ENCODE data around the gene SAA1.
A peak's percentile ranks its signal among the peaks of the same experiment; 100 is the strongest.

The SAA1 gene

DNA sequence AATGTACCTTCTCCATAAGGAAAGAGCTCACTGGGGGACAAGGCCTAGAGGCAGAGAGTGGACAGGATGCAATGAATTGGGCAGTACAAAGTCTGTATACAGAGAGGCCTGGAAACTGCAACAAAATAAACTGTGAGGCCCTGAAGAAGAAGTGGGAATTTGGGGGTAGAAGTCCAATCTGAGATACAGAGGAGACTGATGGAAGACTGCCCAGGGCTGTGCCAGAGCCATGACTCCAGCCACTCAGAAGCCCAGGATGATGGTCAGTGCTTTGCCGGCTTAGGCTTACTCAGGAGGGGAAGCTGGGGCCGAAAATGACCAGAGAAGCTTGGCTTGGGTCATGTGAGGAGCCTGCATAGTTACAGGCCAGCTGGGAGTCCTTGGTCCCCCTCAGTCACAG, 35.2 kb upstream of the SAA1 start:
- no peak for TF ChIP-seq CTCF (IDR thresholded peaks at IDR 0.05; ENCODE audit: insufficient read depth, missing control alignments)
- DNase-seq (ENCODE audit: insufficient read length, low spot score) (no peak), FAIRE-seq (no peak)

GRCh38 chr11:18233912-18234311, 32.2 kb upstream of the SAA1 start:
- no peak for FAIRE-seq
- DNase-seq (ENCODE audit: insufficient read length, low spot score): no peak
- no peak for TF ChIP-seq CTCF (IDR thresholded peaks at IDR 0.05; ENCODE audit: insufficient read depth, missing control alignments)

GRCh38 chr11:18235394-18236334, 30.4 kb upstream of the SAA1 start:
- FAIRE-seq: no peak
- DNase-seq (ENCODE audit: insufficient read length, low spot score): no peak
- TF ChIP-seq CTCF (IDR thresholded peaks at IDR 0.05; ENCODE audit: insufficient read depth, missing control alignments): no peak

DNA sequence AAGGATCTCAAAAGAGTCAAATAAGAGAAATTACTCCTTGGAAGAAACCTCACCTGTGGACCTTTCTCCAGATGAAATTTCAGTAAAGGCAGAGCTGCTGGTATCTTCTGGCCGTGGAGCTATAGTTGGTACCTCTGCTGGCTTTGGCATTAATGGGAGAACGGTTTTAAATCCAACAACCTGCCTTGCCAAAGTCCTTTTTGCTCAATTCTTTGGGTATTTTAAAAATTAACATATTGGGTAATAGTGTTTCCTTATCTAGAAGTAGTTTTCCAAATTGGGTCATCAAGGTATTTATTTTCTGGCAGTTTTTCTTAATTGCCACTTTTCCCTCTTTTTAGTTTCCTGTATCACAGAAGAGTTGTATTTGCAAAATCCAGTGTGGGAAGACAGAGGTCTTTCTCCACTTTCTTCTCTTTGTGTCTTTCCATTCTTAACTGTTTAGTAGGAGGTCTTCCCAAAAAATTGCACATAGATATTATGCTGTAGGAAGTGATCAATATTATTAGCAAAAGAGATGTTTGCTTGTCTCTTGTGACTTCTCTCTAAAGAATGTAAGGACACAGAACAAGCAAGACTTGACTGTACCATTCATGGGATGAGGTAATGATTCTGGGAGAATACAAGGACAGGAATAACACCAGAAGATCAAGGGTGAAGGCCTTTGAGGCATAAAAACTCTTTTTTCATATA, 29.3 kb upstream of the SAA1 start, which contains the start of gene SAA4:
TSS of gene SAA4 (minus strand) at position 139 of the 693 bp plus-strand sequence. CDS start 876 bp downstream, outside the sequence.
- DNase-seq (ENCODE audit: insufficient read length, low spot score) (no peak), FAIRE-seq (no peak)
- no peak for TF ChIP-seq CTCF (IDR thresholded peaks at IDR 0.05; ENCODE audit: insufficient read depth, missing control alignments)

- no peak for FAIRE-seq
- DNase-seq (ENCODE audit: insufficient read length, low spot score): no peak
- TF ChIP-seq CTCF (IDR thresholded peaks at IDR 0.05; ENCODE audit: insufficient read depth, missing control alignments): no peak
Measured at GRCh38 chr11:18239655-18240054, 26.4 kb upstream of the SAA1 start.

- no peak for FAIRE-seq
- TF ChIP-seq CTCF (IDR thresholded peaks at IDR 0.05; ENCODE audit: insufficient read depth, missing control alignments): peak; percentile 89
- no peak for DNase-seq (ENCODE audit: insufficient read length, low spot score)
Measured at GRCh38 chr11:18243783-18244362, 22.2 kb upstream of the SAA1 start.
